NCI-H2171 treated with DMSO at 0.1 percent for 48 hours (cell line): ENCODE measurements around the gene DIS3L2.
"Not testable (repeated sequence)": the region's sequence is repeated elsewhere in the genome, so short reads cannot be mapped to it uniquely, and the experiment has no call there.

Source experiments
- DNase-seq: peaks from one replicate; lab custom pipeline; 2025; lab: John Stamatoyannopoulos, UW

Gene DIS3L2

DNA sequence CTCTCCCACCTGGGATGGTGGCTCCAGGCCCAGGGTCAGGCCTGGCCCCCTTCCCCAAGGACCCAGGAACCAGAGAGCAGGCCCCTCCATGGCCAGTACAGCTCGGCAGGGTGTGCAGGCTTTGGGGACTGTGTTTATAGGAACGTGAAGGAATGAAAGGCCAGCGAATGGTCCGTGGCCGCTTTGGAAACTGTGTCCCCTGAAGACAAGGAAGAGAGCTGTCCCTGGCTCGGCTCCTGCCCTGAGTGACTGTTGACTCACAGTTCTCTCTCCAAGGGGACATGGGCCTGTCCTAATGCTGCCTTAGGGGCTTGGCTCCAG is 373.3 kb downstream of the DIS3L2 start:
- not testable (repeated sequence) for DNase-seq

DNA sequence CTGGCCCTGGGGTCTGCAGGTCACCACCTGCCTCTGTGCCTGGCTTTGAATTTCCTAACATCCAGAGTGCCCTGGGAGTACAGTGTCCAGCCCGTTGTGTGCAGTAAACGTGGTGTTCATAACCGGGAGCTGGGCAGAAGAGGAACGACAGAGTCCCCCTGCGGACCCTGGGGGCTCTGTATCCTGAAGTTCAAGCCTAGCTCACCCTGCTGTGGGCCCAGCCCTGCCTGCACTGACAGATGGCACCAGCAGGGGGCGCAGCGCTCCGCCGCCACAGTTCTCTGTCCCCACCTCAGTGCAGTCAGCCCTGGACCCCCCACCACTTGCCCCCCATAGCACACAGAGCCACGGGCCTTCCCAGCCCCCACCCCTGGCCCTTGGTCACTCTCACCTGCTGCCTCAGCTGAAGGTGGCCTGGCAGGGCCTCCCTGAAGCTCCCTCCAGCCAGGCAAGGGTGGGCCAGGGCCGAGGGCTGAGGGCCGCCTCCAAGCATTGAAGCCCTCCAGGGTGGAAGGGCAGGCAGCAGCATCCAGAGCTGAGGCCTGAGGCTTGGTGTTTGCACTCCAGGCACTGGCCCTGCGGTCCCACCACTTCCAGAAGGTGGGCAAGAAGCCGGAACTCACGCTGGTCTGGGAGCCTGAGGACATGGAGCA is 373.8 kb downstream of the DIS3L2 start:
- not testable (repeated sequence) for DNase-seq

DNA sequence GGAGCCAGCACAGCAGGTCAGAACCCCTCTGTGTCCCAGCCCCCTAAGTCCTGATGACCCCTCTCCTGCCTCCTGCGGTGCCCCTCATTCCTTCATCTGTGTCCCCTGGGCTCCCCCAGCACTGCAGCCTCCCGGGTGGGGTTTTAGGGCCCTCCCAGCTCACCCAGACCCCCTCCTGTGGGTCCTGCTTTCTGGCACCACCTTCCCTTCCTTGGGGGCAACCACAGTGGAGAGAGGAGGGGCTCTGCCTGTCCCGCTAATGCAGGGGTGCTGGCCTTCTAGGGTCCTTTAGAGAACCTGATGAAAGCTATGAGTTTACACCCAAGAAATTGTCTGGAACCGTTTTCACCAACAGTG is 374.3 kb downstream of the DIS3L2 start:
- DNase-seq: no peak

DNA sequence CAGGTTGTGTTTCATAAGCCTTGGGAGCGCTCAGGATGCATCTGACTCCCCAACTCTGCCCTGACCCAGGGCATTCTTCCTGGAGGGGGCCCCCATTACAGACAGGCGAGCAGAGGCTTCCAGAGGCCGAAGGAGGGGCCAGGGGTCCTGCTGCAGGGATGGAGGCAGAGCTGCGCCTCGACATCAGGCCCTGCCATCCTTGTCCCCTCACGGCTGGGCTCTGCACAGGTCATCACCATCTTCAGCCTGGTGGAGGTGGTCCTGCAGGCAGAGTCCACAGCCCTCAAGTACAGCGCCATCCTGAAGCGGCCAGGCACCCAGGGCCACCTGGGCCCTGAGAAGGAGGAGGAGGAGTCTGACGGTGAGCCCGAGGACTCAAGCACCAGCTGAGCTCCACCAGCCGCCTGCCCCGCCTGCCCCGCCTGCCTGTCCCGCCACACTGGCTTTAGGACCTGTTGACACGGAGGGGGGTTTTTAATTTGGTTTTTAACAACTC is 374.8 kb downstream of the DIS3L2 start:
- DNase-seq: no peak

DNA sequence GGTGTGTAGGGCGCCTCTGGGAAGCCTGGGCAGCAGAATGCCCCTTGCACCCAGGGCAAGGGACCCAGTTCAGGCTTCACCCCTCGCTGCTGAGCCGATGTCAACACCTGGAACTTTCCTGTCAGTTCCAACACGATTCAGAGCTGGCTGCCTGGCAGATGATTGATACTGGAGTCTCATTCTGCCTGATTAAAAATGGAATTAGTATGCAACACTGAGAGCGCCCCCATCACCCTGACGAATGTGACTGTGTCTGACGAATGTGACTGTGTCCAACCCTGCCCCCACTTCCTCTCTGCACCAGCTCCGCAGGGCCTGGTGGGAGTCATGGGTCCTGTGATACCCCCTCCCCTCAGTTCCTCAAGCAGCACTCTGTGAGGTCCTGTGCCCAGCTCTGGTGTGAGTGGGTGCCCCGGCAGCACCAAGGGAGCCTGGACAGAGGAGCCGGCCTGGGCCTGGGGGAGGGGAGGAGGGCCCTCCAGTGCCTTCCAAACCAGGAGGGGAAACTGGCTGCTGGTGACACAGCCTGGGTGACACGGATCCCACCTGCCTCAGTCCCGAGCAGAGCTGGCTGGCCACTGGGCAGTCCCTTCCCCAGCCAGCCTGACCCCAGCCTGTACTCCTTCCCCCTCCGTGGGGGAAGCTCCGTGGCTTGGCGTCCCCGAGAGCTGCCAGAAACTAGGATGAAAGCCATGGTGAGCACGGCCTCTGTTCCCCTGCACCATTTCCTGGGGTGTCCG is 375.6 kb downstream of the DIS3L2 start:
- no peak for DNase-seq

DNA sequence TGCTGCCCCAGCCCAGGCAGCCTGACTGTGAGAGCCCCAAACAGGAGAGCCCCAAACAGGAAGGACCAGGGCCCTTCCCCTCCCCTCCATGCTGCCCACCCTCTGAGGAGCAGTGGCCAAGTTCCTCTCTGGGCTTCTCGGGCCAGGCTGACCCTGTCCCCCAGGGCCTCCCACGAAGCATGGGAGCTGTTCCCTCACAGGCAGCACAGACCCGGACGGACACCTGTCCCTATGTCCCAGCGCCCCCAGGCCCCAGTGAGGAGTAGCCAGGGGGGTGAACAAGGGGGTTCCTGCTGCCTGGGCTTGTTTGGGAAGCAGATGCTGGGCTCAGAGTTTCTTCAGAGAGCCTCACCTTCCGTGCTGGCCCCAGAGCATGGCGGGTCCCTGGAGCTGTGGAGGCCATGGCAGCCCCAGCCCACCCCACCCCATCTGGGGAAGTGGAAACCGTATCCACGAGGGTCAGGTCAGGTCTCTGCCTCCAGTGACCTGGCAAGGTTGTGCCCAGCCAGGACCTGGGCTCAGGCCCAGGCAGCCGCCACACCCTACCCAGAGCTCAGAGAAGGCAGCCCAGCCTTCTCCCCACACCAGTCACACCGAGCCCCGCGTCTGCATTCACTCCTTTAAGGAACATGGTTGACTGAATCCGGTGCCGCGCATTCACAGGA is 376.7 kb downstream of the DIS3L2 start:
- DNase-seq: not testable (repeated sequence)

DNA sequence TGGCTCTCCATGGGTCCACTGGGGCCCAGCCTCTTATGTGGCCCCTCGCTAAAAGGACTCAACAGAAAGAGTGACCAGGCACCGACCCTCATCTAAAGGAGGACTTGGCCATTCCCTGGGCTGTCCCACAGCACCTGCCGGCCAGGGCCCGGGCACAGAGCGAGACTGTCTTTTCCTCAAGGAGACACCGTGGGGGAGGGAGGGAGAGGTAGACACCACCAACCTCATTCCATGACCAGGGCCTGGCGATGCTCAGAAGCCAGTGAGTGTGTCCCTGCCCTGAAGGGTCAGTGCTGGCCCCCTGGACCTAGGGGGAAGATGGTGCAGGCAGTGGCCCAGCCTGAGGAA is 377.2 kb downstream of the DIS3L2 start:
- no peak for DNase-seq

DNA sequence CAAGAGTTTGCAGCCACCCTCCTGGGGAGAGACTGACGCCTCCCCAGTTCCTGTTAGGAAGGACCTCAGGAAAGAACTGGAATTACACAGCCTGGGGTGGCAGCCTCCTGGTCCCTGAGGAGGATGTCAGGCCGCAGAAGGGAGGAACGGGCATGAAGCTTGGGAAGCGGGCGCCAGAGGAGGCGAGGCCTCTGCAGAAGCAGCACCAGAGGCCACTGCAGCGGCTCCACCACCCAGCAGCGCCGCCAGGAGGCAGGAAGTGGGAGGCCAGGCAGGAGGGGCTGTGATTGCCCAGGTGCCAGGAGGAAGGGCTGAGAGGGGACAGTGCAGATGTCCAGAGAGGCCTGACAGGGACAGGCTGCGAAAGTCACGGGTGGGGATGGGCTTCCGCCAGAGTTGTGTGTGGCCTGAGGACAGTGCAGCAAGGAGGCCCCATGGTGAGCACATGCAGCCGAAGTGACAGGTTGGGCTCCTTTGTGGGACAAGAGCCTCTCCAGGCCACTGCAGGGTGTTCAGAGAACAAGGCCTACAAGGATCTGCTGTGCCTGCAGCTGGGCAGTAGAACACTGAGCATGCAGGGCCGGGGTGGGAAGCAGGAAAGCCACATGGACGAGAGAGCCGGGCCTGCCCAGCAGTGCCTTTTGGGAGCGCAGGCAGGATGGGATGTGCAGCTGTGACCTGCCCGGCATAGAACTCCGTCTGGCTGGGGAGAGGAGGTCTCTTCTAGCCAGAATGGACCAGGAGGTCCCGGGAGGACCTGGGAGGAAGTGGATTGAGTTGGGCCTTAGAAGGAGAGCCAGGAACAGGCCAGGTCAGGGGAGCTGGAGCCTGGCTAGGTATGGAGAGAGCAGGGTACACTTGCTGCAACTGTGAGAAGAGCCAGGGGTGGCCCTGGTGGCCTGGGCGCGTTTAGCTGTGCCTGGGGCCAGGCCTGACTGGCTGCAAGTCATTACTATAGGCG is 377.9 kb downstream of the DIS3L2 start:
- no peak for DNase-seq

DNA sequence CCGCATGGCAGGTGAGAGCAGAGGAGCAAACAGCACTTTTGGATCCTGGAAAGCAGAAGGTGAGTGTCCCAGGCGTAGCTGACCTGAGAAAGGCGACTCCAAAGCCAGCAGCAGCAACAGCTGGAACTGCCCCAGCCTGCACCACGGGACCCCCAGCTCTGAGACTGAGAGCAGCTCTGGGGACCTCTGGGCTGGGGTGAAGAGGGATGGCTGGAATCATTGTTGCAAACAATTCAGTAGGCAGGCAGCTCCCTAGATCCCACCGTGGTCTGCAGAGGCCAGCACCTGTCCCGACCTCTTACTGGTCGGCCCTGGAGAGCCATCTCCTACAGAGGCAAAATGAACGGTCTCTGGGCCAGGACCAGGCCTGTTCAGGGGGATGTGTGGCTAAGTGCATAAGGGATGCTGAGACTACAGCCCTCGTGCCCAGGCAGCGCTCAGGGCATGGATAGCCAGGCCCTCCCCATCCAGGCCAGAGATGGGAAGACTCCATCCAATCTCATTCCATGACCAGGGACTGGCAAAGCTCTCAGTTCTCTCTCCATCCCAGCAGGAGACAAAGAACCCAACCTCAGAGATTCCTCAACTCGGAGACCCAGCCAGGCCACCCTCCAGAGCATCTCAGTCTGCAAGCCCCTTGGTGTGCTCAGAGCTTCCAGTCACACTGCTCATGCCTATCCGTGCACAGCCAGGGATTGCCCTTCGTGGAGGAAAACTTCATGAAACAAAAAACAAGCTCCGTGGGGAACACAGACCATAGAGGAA is 378.8 kb downstream of the DIS3L2 start:
- no peak for DNase-seq

DNA sequence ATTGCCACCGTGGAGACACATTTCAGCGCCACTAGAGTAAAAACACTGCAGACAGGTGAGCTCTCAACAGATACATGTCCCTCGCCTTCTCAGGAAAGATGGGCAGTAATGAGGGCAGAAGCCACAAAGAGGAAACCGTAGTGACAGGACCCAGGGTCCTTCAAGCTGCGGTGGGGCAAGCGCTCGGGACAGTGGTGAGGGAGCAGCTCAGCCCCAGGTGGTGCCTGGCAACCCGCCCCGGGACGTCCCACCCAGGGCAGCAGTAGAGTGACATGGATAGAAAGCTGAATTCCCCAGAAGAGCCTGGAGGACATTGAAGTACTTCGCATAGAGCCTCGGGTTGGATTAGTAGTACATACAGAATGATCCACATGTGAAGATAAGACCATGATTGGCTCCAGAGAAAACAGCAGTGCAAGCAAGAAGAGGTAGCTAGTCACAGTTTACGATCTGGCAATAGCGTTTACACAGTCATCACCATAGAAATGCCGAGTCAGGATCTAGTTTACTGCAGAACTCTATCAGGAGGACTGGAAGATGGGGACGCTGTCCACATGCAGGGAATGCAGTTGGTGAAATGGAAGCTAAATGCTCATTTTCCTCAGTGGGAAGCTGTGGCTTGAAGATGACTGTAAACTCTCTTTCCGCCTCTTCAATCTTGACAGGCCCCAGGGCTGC is 379.7 kb downstream of the DIS3L2 start:
- DNase-seq: no peak

DNA sequence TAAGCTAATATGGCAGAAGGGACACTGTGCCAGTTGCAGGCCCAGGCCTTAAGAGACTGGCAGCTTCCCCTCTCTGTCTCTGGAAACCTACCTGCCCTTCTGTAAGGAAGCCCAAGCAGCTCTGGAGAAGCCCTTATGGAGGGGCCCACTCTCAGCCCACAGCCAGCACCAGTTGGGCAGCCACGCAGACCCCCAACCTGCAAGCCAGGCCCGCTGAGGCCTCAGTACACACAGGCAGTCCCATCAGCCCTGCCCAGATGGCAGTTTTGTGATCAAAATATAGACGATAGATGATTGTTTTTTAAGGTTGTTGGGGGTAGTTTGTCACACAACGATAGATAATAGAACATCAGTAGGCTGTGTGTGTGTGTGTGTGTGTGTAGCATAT is 380.2 kb downstream of the DIS3L2 start:
- DNase-seq: no peak

DNA sequence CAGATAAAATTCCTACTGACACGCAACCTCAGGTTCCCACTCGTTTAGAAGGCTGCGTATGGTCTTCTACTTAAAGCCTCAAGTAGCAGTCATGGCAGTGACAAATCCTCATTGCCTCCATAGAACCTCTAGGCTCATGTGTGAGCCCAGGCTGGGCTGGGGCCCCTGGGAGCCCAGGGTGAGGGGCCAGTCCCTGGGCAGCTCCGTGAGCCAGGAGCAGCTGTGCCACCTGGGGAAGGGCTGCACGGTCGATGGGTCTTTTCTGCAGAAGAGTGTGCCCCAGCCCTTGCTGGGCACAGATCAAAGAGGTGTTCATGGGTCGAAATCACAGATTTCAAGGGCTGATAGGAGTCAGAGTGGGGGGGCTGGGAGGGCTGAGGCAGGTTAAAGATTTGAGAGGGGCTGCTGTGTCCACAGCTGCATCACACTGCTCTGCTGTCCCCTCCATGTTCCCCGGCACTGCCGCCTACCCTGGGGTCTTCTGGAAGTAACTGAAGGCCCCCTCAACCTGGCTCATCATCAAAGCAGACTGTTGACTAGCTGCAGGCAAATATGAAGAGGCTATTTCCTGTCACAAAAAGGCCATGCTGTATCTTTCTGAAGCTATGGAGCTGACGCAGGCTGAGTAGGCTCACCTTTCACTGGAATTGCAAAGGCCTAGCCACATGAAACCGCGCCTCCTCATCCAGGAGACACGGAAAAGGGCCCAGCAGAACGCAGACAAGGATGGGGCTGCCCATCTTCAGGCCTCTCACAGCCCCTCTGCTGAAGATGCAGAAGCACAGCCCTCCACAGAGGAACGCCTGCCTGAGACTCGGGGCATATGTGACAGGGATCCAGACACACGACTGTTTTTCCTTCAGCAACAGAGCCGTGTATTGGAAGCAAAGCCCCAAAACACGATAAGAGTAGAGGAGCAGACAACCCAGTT is 381.4 kb downstream of the DIS3L2 start:
- no peak for DNase-seq

DNA sequence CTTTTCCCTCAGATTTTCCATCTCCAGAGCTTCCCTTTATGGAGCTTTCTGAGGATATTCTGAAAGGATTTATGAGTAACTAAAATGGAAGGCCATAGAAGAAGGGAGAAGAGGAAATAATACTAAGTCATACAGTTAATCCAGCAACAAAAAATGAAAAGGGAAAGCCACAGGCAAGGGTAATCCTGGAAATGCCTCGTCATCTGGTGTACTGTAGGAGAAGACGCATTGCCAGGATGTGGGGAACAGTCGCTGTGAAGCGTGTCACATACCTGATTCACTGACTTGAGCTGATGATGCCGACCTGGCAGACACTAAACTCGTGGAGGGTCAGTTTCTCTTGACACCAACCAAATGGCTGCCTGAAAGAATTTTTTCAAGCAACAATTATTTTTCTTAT is 382.3 kb downstream of the DIS3L2 start:
- no peak for DNase-seq

DNA sequence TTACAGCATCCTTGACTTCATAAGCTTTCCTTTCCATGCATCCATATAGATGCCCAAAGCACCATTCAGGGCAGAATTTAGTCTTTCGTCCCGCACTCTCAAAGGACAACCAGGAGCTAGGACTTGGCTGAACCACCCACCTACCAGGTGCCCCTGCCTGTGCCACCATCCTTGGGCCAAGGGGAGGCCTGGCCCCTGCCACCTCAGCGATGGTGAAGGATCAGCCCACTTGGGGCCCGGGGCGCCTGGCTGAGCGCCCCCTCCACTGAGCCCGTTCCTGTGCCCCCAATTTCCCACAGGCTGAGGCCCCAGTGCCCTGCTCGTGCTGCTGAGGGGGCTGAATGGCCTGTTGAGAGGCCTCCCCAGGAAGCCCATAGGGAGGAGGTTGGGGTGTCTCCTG is 383.7 kb downstream of the DIS3L2 start:
- DNase-seq: no peak

DNA sequence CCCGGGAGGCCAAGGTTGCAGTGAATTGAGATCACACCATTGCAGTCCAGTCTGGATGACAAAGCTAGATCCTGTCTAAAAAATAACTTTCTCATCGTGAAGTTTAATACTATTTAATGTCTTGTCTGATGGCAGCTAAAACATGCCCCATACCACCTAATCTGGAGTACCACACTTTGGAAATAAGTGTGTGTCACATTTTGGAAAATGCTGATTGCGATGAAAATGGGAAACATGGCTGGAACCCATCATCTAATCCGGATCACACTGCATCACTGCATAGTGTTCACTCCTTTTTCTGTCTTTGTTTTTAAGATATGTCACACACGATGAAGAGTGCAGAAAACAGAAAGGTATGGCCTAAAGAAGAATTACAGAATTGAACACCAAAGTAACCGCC is 385.9 kb downstream of the DIS3L2 start:
- DNase-seq: no peak

DNA sequence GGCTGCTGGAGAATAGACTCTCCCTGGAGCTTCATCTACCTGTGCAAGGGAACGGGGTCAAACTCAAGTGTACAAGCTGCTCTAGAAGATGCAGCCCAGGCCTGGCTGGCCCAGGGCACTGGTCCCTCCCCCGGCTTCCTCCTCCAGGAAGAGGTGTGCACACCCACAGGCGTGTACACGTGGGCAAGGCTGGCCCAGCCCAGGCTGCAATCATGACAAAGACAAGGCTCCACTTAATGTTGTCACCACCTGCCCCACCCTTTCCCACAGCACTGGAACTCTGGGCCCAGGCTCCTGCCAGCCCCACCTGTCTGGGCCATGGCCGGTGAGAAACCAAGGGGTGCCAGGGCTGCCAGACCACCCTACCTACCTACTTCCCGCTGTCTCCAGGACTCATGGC is 387.4 kb downstream of the DIS3L2 start:
- DNase-seq: no peak

DNA sequence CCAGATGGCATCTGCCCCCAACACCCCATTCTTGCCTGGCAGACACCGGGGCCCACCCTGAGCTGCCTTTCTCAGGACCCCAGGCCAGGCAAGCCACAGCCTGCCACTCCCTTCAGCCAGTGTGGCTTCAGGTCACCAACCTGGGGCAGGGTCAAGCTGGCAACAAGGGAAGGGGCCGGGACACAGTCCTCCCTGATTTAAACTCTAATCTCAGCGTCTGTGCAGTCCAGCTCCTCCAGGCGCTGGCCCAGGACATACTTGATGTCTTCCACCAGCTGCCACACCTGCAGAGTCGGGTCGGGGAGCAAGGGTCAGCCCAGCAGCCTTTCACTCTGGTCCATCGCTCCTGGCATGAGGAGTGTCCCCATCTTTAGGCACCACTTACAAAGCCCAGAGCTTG is 388.0 kb downstream of the DIS3L2 start:
- DNase-seq: no peak

DNA sequence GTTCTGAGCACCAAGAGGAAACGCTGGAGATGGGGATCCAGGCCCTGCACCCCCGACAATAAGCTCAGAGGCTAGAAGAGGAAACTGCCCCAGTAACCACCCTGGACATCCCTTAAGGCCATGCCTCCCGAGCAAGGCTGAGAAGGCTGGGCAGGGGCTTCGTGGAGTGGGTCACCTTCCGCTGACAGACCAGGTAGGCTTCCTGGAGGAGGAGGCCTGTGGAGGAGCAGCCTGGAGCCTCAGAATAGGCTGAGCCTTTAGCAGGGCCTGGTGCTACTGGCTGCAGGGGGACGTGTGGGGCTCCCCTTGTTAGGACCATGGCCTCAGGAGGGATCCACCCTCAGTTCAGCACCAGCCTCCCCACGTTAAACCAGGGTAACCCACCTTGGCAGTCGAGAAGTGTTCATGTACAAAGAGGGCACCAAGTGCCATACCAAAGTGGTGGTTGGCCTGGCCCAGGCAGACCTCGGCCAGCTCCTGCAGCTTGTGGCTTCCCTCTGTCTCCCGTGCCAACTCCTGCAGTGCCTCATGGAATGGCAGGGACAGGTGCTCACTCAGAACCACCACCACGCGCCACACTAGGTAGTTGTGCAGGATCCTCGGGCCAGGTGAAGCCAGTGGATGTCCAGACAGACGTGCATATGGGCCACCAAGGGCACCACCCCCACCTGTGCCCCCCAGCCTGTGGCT is 388.6 kb downstream of the DIS3L2 start:
- no peak for DNase-seq
